Mucosa of gallbladder (tissue), 1 donor: ENCODE data around the gene BTBD1. TPM values are rescaled to one million over a fixed set of nuclear protein-coding genes. Genes with fewer than 3 reads are reported as not detected.
"Not testable (repeated sequence)": the region's sequence is repeated elsewhere in the genome, so short reads cannot be mapped to it uniquely, and the experiment has no call there.

Source experiments
- DNase-seq: peaks from one replicate; pipeline ENCODE4 v3.0.0-alpha.2; 2020; ENCODE audit warnings: low spot score
- total RNA-seq: library from RNA; stranded (reverse); gene quantifications from one replicate; pipeline ENCODE4 v1.2.1, GENCODE V29; 2021
- donor health status: DM: no; HTN: no; CAD: no.

The BTBD1 gene
- total RNA-seq, 1 donor from 2014 or later = 48.6 TPM

GRCh38 chr15:83057696-83058376, 9.2 kb downstream of the BTBD1 start:
- DNase-seq = no peak

- DNase-seq = no peak
These were observed 10.1 kb downstream of the BTBD1 start for GRCh38 chr15:83057002-83057401.

GRCh38 chr15:83053151-83053550, 13.9 kb downstream of the BTBD1 start:
- no peak for DNase-seq

GRCh38 chr15:83046558-83047127, 20.4 kb downstream of the BTBD1 start:
- DNase-seq = no peak

GRCh38 chr15:83044156-83044555, 22.9 kb downstream of the BTBD1 start:
- DNase-seq = no peak

- DNase-seq = no peak
These were observed 27.8 kb downstream of the BTBD1 start for GRCh38 chr15:83039206-83039605.

GRCh38 chr15:83036253-83036652, 30.8 kb downstream of the BTBD1 start:
- DNase-seq = no peak

- DNase-seq = not testable (repeated sequence)
These were observed 35.8 kb downstream of the BTBD1 start for GRCh38 chr15:83031234-83031633.

GRCh38 chr15:83030021-83030420, 37.0 kb downstream of the BTBD1 start:
- no peak for DNase-seq

- no peak for DNase-seq
These were observed 48.6 kb downstream of the BTBD1 start for GRCh38 chr15:83018436-83018835.

- no peak for DNase-seq
These were observed 50.1 kb downstream of the BTBD1 start for GRCh38 chr15:83016906-83017305.

- DNase-seq = no peak
These were observed 51.7 kb downstream of the BTBD1 start for GRCh38 chr15:83015361-83015760.

GRCh38 chr15:83014205-83014653, 52.8 kb downstream of the BTBD1 start:
- DNase-seq = no peak

GRCh38 chr15:83012636-83013035, 54.4 kb downstream of the BTBD1 start:
- DNase-seq = no peak

- DNase-seq = no peak
These were observed 55.0 kb downstream of the BTBD1 start for GRCh38 chr15:83012076-83012426.

- DNase-seq = peak; percentile 91
These were observed 55.6 kb downstream of the BTBD1 start, which contains the start of gene C15orf40 for GRCh38 chr15:83011271-83012075. C15orf40 (minus strand) TSS chr15:83011639; CDS start chr15:83011607, 32 bp downstream.

GRCh38 chr15:83010709-83011270, 56.3 kb downstream of the BTBD1 start:
- peak; percentile 69 for DNase-seq

GRCh38 chr15:83000672-83001031, 66.4 kb downstream of the BTBD1 start:
- not testable (repeated sequence) for DNase-seq

GRCh38 chr15:82999905-83000671, 67.0 kb downstream of the BTBD1 start:
- DNase-seq = peak; percentile 15

GRCh38 chr15:82999426-82999825, 67.6 kb downstream of the BTBD1 start:
- DNase-seq = no peak

- no peak for DNase-seq
These were observed 71.1 kb downstream of the BTBD1 start for GRCh38 chr15:82995938-82996337.

- no peak for DNase-seq
These were observed 72.0 kb downstream of the BTBD1 start for GRCh38 chr15:82995076-82995475.
